Lung microvascular endothelial cell (primary cell): ENCODE measurements around the gene TMED4. TPM values are rescaled to one million over a fixed set of nuclear protein-coding genes. Genes with fewer than 3 reads are reported as not detected.
"Not testable (repeated sequence)": the region's sequence is repeated elsewhere in the genome, so short reads cannot be mapped to it uniquely, and the experiment has no call there.

ENCODE experiments used
- DNase-seq, 2 donors: peaks; one replicate each; pipeline versions ENCODE4 v3.0.0 to v3.0.0-alpha.2; 2010; ENCODE audit warnings: low read depth in 2 of 2
- total RNA-seq: library from RNA; depleted of rRNA; stranded (reverse); fragments of >200 nt; gene quantifications from 2 replicates; pipeline ENCODE4 v1.2.1, GENCODE V29; 2014

TMED4 gene
- total RNA-seq, 1 donor from 2014 or later: 77.8 TPM

DNA sequence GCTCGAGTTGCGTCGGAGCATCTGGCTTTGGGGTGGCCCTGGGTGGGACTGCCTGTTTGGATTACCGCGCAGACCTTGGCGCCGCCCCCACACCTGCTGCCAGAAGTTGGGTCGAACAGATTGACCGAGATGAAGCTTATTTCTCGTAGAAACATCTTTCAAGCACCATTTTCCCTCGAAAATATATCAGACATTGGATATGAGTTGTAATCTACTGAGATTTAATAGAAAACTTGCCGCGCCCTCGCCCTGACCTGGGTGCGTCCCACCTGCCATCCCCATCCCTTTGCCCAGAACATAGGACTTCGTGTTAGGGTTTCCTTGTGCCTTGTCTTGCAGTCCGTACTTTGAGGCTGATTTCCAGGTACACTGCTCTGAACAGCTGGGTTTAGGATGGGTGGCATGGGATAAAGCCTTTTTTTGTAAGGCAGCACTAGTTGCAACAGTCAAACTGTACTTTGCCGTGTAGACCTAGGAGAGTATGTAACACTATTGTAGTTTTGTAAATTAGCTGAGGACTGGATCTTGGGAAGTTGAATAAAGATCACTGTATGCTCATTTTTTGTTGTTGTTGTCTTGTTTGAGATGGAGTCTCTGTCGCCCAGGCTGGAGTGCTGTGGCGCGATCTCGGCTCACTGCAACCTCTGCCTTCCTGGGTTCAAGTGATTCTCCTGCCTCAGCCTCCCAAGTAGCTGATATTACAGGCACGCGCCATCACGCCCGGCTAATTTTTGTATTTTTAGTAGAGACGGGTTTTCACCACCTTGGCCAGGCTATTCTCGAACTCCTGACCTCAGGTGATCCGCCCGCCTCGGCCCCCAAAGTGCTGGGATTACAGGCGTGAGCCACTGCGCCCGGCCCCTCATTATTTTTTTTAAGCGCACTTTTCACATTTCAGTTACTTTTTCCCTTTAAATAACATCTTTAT is 25.4 kb upstream of the TMED4 start:
- DNase-seq: peak in 1 of 2 donors; percentile 21

DNA sequence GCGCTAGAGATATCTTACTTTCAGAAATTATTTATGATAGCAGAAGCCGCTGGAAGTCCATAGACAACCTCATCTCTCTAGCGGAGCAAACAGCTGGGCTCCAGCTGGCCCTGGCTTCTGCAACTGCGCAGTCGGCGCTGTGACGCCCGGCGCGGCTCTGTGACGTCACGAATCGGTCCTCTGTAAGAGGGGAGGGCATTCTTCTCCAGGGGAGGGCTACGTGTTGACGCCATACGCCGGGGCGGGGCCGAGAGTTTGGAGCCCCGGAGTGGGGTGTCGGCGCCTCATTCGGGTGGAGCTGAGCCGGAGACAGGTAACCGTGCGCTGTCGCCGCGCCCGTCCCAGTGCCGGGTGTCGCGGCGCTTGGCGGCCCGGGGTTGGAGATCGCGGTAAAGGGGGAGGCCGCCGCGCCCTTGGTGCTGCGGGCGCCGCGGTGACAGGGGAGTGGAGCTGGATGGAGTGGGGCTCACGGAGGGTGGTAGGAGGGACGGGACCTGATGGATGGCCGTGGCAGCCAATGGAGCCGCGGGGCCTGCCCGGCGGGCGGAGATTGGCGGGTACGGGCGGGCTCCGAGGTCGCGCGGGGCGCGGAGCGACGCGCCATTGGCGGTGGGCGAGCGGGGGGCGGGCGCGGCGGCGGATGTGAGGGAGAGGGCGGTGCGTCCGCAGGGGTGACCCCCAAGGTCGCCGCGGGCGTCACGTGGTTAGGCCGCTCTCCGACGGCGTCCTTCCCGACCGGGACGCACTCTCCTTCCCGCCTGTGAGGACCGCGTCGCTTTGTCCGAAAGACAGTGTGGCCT is 24.5 kb upstream of the TMED4 start, which contains the start of gene OGDH:
TSS of gene OGDH (plus strand) at position 287 of the 800 bp plus-strand sequence. CDS start 17,717 bp downstream, outside the sequence.
- peak; percentile 99 for DNase-seq

DNA sequence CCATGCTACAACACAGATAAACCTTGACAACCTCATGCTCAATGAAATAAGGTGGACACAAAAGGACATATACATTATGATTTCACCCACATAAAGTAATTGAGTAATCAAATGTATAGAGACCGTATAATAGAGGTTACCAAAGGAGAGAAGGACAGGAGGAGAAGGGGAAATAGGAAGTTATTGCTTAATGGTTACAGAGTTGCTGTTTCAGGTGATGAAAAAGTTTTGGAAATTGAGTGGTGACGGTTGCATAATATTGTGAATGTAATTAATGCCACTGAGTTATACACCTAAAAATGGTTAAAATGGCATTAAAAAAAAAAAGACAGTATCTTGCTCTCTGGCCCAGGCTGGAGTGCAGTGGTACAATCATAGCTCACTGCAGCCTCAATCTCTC is 22.9 kb upstream of the TMED4 start:
- no peak for DNase-seq

DNA sequence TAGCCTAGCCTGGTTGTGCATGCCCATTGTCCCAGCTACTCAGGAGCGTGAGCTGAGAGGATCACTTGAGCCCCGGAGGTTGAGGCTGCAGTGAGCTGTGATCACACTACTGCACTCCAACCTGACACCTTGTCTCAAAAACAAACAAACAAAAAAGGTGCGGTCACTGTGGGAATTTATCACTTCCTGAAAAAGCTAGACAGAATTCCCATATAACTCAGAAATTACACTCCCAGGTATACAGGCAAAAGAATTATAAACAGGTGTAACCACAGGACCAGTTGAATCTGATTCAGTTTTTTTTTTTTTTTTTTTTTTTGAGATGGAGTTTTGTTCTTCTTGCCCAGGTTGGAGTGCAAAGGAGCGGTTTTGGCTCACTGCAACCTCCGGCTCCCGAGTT is 21.2 kb upstream of the TMED4 start:
- no peak for DNase-seq

DNA sequence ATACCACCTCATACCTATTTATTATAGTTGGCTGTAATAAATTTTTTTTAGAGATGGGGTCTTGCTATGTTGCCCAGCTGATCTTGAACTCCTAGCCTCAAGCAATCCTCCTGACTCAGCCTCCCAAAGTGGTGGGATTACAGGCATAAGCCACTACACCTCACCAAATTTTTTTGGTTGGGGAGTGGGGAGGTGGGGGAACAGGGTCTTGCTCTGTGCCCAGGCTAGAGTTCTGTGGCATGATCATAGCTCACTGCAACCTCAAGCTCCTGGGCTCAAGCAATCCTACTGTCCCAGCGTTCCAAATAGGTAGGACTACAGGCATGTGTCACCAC is 20.5 kb upstream of the TMED4 start:
- DNase-seq: no peak

DNA sequence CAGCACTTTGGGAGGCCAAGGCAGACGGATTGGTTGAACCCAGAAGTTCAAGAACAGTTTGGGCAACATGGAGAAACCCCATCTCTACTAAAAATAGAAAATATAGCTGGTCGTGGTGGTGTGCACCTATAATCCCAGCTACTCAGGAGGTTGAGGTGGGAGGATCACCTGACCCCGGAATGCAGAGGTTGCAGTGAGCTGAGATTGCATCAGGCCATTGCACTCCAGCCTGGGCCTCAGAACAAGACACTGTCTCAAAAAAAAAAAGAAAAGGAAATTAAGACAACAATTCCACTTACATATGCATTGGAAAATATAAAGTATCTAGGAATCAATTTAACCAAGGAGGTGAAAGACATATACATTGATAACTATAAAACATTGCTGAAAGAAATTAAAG is 17.2 kb upstream of the TMED4 start:
- no peak for DNase-seq

DNA sequence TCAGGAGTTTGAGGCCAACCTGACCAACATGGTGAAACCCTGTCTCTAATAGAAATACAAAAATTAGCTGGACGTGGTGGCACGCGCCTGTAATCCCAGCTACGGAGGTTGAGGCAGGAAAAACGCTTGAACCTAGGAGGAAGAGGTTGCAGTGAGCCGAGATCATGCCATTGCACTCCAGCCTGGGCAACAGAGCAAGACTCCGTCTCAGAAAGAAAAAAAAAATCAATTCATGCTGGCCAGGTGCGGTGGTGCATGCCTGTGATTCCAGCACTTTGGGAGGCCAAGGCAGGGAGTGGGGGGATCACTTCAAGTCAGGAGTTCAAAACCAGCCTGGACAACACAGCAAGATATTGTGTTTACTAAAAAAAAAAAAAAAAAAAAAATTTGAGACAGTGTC is 15.2 kb upstream of the TMED4 start:
- not testable (repeated sequence) for DNase-seq

DNA sequence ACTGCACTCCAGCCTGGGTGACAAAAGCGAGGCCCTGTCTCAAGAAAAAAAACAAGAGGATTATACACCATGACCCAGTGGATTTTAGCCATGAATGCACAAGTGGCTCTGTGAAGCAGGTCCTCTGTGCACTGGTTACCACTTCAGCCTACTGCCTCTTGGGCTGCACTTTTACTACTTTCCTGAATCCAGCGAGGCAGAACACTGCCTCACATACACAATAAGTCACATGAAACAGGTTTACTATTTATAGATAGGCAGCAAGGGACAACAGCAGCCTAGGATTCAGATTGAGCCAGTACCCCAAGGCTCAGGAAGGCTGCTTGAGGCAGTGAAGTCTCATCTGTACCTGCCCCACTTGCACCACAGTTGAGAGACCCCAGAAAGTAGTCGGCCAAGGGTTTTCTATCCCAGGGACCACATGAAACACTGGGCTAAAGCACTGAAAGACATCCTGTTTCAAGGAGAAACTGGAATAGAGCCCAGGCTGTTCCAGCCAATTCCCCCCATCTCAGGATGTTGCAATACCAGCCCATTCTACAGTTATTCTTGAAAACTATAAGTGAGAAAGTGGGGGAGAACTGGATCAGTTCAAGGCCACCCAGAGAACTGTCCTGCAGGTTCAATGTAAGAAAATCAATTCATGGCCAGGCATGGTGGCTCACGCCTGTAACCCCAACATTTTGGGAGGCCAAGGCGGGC is 14.1 kb upstream of the TMED4 start:
- peak; percentile 17 to 38 for DNase-seq

DNA sequence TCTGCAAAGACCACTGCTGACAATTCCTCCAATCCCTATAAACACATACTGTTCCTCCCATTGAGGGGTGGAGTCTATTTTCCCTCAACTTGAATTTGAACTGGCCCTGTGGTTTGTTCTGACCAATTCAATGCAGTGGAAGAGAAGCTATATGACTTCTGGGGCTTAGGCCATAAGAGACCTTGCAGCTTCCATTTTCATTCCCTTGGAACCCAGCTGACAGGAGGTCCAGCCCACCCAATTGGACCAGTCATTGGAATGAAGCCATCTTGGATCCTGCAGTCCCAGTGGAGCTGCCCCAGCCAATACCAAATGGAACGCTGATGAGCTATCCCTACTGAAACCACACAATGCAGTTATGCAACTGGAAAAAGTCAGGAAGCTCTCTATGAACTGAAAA is 8.9 kb upstream of the TMED4 start:
- no peak for DNase-seq

DNA sequence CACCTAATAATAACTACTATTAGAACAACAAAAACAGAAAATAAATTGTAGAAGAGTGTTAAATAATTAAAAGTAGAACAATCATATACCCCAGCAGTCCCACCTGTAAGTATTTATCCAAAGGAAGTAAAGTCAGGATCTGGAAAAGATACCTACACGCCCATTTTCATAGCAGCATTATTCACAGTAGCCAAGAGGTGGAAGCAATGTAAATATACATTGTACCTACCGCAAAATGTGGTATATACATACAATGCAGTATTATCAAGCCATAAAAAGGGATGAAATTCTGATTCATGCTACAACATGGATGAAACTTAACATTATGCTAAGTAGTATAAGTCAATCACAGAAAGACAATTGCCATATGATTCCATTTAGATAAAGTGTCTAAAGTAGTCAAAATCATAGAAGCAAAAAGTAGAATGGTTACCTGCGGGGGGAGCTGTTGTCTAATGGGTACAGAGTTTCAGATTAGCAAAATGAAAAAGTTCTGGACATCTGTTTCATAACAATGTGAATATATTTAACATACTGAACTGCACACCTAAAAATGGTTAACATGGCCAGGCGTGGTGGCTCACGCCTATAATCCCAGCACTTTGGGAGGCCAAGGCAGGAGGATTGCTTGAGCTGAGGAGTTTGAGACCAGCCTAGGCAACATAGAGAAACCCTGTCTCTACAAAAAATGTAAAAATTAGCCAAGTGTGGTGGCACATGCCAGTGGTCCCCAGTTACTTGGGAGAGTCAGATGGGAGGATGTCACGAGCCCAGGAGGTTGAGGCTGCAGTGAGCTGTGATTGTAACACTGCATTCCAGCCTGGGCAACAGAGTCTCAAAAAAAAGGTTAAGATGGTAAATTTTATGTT is 6.0 kb upstream of the TMED4 start:
- peak; percentile 72 to 83 for DNase-seq

DNA sequence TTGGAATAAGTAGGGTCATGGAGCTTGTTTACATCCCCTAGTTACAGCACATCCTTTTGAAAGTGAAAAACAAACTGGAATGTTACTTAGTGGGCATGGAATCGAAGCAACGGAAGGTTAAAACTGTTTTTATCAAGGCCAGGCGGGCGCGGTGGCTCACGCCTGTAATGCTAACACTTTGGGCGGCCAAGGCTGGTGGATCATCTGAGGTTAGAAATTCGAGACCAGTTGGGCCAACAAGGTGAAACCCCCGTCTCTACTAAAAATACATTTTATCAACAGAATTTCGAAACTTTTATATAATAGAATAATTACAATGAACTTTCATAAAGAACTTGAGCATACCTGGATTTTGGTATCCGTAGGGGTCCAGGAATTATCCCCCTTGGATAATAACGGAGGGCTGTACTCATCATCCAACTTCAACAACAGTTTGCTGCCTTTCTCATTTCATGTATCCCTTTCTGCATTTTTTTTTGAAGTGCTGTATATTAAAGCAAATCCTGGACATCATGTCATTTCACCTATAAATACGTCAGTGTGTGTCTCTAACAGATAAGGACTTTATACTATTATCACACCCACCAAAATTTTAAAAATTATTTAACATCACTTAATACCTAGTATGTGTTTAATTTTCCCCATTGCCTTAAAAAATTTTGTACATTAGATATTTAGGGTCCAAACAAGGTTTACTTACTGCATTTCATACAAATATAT is 1.3 kb upstream of the TMED4 start:
- DNase-seq: peak in 1 of 2 donors; percentile 15

DNA sequence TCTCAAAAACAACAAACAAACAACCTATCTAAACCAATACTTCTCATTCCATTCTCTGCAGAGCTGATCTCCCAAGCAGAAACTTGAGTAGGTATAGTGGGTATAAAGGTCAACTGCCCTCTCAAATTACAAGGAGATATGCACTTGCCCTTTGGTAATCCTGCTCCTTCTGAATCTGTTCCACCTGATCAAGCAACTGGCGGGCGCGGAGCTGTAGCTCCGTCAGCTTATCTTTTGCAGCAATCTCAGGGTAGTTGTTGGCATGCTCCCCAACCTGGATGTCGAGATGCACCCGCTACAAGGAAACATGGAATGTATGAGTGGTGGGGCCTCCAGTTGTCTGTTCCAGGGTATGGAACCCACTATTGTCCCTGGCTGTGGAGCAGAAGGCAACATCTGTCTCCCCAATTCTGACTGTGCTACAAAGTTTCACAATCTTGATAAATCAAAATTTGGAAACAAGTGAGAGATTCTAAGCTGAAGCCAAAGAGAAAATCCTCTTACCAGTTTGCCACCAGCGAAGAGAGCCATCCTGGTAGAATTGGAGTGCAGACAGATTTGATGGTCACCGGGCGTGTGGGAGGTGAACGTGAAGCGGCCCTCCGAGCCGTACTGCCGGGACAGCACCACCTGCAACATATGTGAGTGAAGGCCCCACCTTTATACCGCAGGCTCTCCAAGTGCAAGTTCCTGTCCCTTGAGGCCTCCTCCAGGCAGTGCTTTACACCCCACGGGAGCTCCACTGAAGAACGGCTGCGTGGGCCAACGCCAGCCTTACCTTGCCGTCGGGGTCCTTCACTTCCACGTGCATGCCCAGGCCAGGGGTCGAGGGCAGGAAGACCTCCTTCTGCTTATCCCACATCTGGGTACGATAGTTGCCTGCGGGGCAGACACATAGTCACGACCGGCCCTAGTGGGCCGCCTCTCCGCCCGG is 819 bp downstream of the TMED4 start:
- DNase-seq: peak; percentile 34

DNA sequence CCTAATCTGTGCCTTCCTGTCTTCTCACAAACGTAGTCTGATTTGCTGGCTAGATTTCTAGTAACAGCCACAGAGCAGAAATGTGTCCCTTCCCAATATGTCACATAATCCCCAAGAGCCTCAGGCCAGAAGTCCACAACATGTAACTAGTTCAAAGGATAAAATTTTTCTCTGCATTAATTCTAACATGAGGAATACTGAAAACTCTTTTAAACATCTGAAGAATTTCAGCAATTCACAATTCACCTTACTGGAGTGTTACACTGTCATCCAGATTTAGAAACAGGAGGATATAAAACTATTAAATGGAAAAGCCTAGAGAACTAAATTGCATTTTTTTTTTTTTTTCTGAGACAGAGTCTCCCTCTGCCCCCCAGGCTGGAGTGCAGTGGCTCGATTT is 5.8 kb downstream of the TMED4 start:
- DNase-seq: no peak

DNA sequence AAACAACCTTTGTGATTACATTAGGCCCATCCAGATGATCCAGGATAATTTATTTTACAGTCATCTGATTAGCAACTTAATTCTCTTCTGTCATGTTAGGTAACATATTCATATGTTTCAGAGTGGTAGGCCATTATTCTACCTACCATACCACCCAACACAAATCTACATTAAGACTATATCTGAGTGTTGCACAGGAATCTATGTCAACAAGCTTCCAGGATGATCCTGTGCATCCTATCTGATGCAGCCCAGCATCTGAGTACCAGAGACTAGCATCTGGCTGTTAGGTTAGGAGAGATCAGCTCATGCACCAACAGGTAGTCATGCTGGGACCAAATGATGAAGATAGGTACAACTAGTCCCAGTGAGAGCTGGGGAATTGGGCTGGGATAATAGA is 7.0 kb downstream of the TMED4 start:
- DNase-seq: no peak

DNA sequence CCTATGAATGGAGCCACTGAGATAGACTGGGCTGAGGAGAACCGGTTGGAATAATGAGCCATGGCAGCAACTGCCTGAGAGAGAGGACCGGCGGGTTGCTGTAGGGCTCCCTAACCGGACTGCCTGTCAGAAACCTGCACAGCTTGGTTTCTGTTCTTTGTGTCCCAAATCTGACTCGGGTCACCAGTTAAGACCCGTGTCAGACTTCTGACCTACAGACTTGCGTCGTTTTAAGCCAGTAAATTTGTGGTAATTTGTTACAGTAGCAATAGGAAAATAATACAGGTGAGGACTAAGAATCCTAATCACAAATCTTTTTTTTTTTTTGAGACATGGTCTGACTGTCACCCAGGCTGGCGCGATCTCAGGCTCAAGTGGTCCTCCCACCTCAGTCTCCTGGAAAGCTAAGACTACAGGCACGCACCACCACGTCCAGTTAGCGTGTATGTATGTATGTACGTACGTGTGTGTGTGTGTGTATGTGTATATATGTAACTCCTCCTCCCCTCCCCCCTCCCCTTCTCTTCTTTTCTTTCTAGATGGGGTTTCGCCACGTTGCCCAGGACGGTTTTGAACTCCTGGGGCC is 7.7 kb downstream of the TMED4 start:
- DNase-seq: no peak

DNA sequence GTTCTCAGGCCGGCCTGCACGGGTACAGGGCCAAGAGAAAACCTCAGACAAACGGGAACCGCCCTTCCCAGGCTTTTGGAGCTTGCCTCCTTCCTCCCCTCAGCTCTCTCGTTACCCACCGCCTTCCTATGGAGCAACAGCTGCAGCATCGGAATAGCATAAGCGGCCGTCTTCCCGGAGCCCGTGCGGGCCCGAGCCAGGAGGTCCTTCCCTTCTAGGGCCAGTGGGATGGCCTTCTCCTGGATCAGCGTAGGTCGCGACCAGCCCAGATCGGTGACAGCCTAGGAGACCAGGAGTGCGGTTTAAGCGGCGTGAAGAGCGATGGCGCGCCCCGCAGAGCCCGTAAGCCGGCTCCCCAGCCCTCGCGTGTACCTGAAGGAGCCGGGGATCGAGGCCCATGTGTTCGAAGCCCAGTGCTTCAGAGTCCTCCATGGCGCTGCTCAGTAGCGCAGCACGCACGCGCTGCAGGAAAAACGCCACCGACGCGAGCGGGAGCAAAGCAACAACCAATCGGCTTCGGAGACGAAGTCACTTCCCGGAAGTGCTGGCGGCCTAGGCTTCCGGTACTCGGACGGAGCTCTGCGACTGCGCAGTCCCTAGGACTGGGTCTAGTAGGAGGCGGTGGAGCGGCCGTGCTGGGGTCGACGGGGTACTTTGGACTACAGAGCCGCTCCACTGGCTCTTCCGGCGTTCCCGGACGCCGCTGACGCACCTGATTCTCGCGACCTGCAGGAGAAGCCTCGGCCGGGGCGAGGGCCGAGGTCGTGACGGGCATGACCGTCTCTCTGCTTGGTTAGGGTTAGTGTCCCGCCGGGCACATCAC is 8.4 kb downstream of the TMED4 start, which contains the start of gene DDX56:
TSS of gene DDX56 (minus strand) at position 445 of the 823 bp plus-strand sequence. CDS start at position 432, 13 bp downstream.
- peak; percentile 96 to 97 for DNase-seq

DNA sequence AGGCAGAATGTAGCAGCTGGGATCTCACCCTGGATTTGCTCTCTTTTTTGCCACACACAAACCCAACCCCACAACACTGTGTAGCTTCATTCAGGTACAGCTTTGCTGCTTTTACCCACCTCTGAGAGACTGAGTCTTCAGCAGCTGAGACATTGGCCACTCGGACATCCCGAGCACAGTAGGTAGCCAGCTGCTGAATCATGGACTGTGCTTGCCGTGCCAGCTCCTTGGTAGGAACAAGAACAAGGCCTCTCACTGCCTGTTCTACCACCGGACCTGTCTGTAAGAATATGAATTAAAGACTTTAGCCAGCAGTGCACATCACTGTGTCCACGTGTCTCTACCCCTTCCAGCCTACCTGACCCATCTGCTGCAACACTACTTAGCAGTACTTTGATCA is 9.3 kb downstream of the TMED4 start:
- no peak for DNase-seq

DNA sequence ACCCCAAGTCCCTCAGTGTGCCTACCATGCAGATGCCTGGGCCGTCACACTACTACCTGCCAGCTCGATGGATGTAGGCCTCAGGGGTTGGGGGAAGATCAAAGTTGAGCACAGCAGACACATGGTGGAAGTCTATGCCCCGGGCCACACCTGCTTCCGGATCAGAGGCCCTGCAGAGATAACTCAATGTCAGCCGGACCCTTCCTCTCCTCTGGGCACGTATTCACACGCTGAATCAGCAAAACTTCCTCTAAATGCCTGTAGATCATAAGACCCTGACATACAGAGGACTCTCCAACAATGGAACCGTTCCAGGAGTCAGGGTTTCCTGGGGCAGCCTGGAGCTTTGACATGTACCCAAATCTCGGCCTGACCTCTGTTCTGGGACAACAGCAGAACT is 12.1 kb downstream of the TMED4 start:
- no peak for DNase-seq
